GM12878 (cell line): Measurements from ENCODE around the gene MAPK9. TPM values are rescaled to one million over a fixed set of nuclear protein-coding genes. Genes with fewer than 3 reads are reported as not detected.

ENCODE experiments used
- ATAC-seq: fragments of 200-7000 bp; cut with Tn5 transposase; 3 replicates; pipeline ENCODE4 v1.9.1; 2020; ENCODE audit warnings: mild to moderate bottlenecking, moderate library complexity
- BruUV-seq: library from RNA; stranded (reverse); fragments of 400-500 nt; replicated peaks from 2 replicates; lab custom pipeline; 2021; lab: Mats Ljungman, UMichigan
- CTCF ChIA-PET: fragments of 300-600 bp; sonication (Branson Sonifier 250); formaldehyde crosslinking; extraction: SDS; loops from one replicate; lab custom pipeline; 2021; ENCODE audit warnings: inconsistent platforms; lab: Yijun Ruan, JAX
- POLR2A ChIA-PET: fragments of 350-600 bp; formaldehyde crosslinking; extraction: SDS; loops from one replicate; lab custom pipeline; 2021; ENCODE audit warnings: inconsistent platforms; lab: Charles Lee
- RAD21 ChIA-PET: fragments of 300-600 bp; sonication (Branson Sonifier 250); formaldehyde crosslinking; loops from one replicate; lab custom pipeline; 2023; ENCODE audit warnings: antibody characterized with exemption; ENCODE audit not compliant: unreplicated experiment; lab: Charles Lee
- SMC1A ChIA-PET: fragments of 300-600 bp; sonication (Branson Sonifier 250); formaldehyde crosslinking; loops from one replicate; lab custom pipeline; 2023; ENCODE audit not compliant: unreplicated experiment, uncharacterized antibody; lab: Charles Lee
- DNase-seq: peaks from one replicate; pipeline ENCODE4 v3.0.0-alpha.2; 2011; ENCODE audit warnings: low read depth, low spot score
- FAIRE-seq: peaks from 3 replicates; lab custom pipeline; 2011; peaks lifted over from hg19 to GRCh38; lab: Jason Lieb, UNC
- H2AFZ ChIP-seq: 2 replicates; pipeline ENCODE4 v1.6.0; 2011; ENCODE audit warnings: low read depth, low read length, control low read depth; ENCODE audit not compliant: control insufficient read depth
- H3K27ac ChIP-seq: 2 replicates; pipeline ENCODE4 v1.5.1; 2011; ENCODE audit warnings: control low read depth; ENCODE audit not compliant: control insufficient read depth, insufficient read depth
- H3K27me3 ChIP-seq, 2 experiments: replicated peaks in 1 of 2; 2 replicates each; pipeline versions ENCODE4 v1.6.0 to v1.6.1; 2011; ENCODE audit warnings: low read length in 1 of 2; ENCODE audit not compliant: control insufficient read depth in 2 of 2, insufficient read depth in 2 of 2
- H3K36me3 ChIP-seq, 2 experiments: 2 replicates each; pipeline ENCODE4 v1.5.1; 2011; ENCODE audit warnings: low read length in 1 of 2; ENCODE audit not compliant: control insufficient read depth in 2 of 2, insufficient read depth in 2 of 2
- H3K4me1 ChIP-seq: 2 replicates; pipeline ENCODE4 v1.6.1; 2011; ENCODE audit warnings: mild to moderate bottlenecking, low read length, moderate library complexity, mixed read lengths; ENCODE audit not compliant: control insufficient read depth, insufficient read depth
- H3K4me2 ChIP-seq: 2 replicates; pipeline ENCODE4 v1.6.0; 2011; ENCODE audit warnings: control low read depth; ENCODE audit not compliant: control insufficient read depth, insufficient read depth
- H3K4me3 ChIP-seq: fragments of 200-600 bp; sonication (generic); 2 replicates; pipeline ENCODE4 v1.5.1; 2016
- H3K79me2 ChIP-seq: 2 replicates; pipeline ENCODE4 v1.6.0; 2011; ENCODE audit warnings: low read length; ENCODE audit not compliant: control insufficient read depth, insufficient read depth
- H3K9ac ChIP-seq: 2 replicates; pipeline ENCODE4 v1.8.0; 2011; ENCODE audit warnings: low read length, control low read depth, mixed read lengths; ENCODE audit not compliant: control insufficient read depth, insufficient read depth
- H3K9me3 ChIP-seq: replicated peaks from 3 replicates; pipeline ENCODE4 v1.5.1; 2011; ENCODE audit warnings: mild to moderate bottlenecking, low read length; ENCODE audit not compliant: control insufficient read depth, insufficient read depth
- H4K20me1 ChIP-seq: 2 replicates; pipeline ENCODE4 v1.6.0; 2011; ENCODE audit not compliant: control insufficient read depth, insufficient read depth
- ASH2L ChIP-seq: fragments of 300-600, 200-600 bp; sonication (generic); IDR thresholded peaks from 2 replicates; pipeline ENCODE4 v1.6.1; 2017; ENCODE audit warnings: low read depth, mild to moderate bottlenecking, borderline replicate concordance
- CHD2 ChIP-seq: IDR thresholded peaks from 2 replicates; pipeline ENCODE4 v1.6.1; 2011; ENCODE audit warnings: low read depth, low read length, improper control_type of control experiment, borderline replicate concordance
- RELA ChIP-seq: fragments of 450-650 bp; IDR thresholded peaks from 2 replicates; pipeline ENCODE4 v1.8.0; 2014; ENCODE audit warnings: borderline replicate concordance; ENCODE audit not compliant: partially characterized antibody
- SPI1 ChIP-seq: IDR thresholded peaks from 2 replicates; pipeline ENCODE4 v1.6.1; 2011; ENCODE audit warnings: low read depth, mild to moderate bottlenecking, low read length, moderate library complexity, borderline replicate concordance; ENCODE audit not compliant: insufficient read depth
- WGBS: methylation state at CpG from one replicate; pipeline ENCODE4 v1.1.6; 2016; ENCODE audit warnings: low lambda C conversion rate; ENCODE audit not compliant: insufficient replicate concordance, insufficient coverage; ENCODE audit errors: missing lambda C conversion rate; 5-methylcytosine and 5-hydroxymethylcytosine counted together
- in situ Hi-C: fragments of 300-500 bp; cut with MboI; formaldehyde crosslinking; loops from 9 replicates; pipeline ENCODE4 v1.14.3; 2018; ENCODE audit warnings: mixed read lengths
- intact Hi-C: fragments of 100-400 bp; cut with micrococcal nuclease; formaldehyde crosslinking; loops from one replicate; pipeline ENCODE4 v1.14.2; 2022; ENCODE audit not compliant: unreplicated experiment
- polyA plus RNA-seq, 11 experiments: library from polyadenylated mRNA; depleted of rRNA in 4 of 11; unstranded in 6 of 11; stranded (reverse) in 5 of 11; fragments of >200 nt; fragmentation: Nextera tagmentation in 4 of 11; fragmentation: Illumina TruSeq in 1 of 11; extraction: Ambion mirVana in 4 of 11; extraction: Trizol in 1 of 11; gene quantifications; 1 replicate in 1 of 11; 2 replicates in 10 of 11; pipeline versions ENCODE4 v1.2.1 to v1.2.3, GENCODE V29; 2011 to 2016; ENCODE audit warnings: inconsistent platforms in 2 of 11, missing spikeins in 2 of 11, low read depth in 1 of 11
- total RNA-seq, 4 experiments: library from RNA; depleted of rRNA in 3 of 4; stranded (reverse); fragments of >200 nt in 3 of 4; fragmentation: Illumina TruSeq in 1 of 4; extraction: Trizol in 1 of 4; gene quantifications; 2 replicates each; pipeline versions ENCODE4 v1.2.1 to v1.2.3, GENCODE V29; 2013 to 2021

The MAPK9 gene
- total and polyA plus RNA-seq, 10 of the 15 experiments (the other 5 are each of a cell fraction or from before 2014, with no cell fraction given): 2.1 to 52.9 (median 21.7) TPM

- no peak for TF ChIP-seq SPI1
- TF ChIP-seq CHD2: no peak
- TF ChIP-seq ASH2L: no peak
Observed at GRCh38 chr5:180318456-180319089, 26.7 kb upstream of the MAPK9 start (continued).

- intact Hi-C loops: loop anchor here (5.0 kb wide), 1 partner anchor 189 kb away; no protein-coding TSS in a partner anchor
Observed at GRCh38 chr5:180316586-180316985, 24.7 kb upstream of the MAPK9 start.

More at GRCh38 chr5:180316586-180316985, 24.7 kb upstream of the MAPK9 start:
- no peaks in the 10 kb centered on the region for H4K20me1 ChIP-seq
- H3K36me3 ChIP-seq: no peaks in the 10 kb centered on the region
- no peak for TF ChIP-seq RELA
- TF ChIP-seq, all 136 proteins: peak for 0
- DNase-seq: no peak
- Histone ChIP-seq H3K9ac (no peak overlapping the region), H2AFZ (no peak overlapping the region), H3K27ac (no peak overlapping the region), H3K9me3 (no peaks in the 10 kb centered on the region), H3K79me2 (no peaks in the 10 kb centered on the region), H3K27me3 (no peaks in the 10 kb centered on the region; a peak in 1 of 4 replicates), H3K4me1 (no peaks in the 10 kb centered on the region), H3K4me2 (no peak overlapping the region), H3K4me3 (no peak overlapping the region)
- BruUV-seq: no TSS peak
- in situ Hi-C loops: no loop called here
- ChIA-PET POLR2A (no interaction called here), SMC1A (interaction anchor here (1.2 to 4.4 kb wide), 5 partner anchors 12 to 115 kb away, joined by 3 to 28 read pairs (median 7); no protein-coding TSS in a partner anchor), CTCF (interaction anchor here (0.7 to 6.8 kb wide), 12 partner anchors 8 to 191 kb away, joined by 3 to 139 read pairs (median 8); partner anchors contain the start of gene MAPK9), RAD21 (interaction anchor here (0.9 to 3.3 kb wide), 6 partner anchors 10 to 115 kb away, joined by 3 to 33 read pairs (median 4); partner anchors contain the start of gene MAPK9)
- FAIRE-seq: no peak
- no peak for ATAC-seq
- WGBS: 65% methylated on average over 20 of the region's 20 CpGs
